ENCODE measurements around the gene RHBDF2. TPM values are rescaled to one million over a fixed set of nuclear protein-coding genes. Genes with fewer than 3 reads are reported as not detected.

RHBDF2 gene
- total and polyA plus RNA-seq, 4 donors: 2.6 to 45.0 (median 21.0) TPM

DNA sequence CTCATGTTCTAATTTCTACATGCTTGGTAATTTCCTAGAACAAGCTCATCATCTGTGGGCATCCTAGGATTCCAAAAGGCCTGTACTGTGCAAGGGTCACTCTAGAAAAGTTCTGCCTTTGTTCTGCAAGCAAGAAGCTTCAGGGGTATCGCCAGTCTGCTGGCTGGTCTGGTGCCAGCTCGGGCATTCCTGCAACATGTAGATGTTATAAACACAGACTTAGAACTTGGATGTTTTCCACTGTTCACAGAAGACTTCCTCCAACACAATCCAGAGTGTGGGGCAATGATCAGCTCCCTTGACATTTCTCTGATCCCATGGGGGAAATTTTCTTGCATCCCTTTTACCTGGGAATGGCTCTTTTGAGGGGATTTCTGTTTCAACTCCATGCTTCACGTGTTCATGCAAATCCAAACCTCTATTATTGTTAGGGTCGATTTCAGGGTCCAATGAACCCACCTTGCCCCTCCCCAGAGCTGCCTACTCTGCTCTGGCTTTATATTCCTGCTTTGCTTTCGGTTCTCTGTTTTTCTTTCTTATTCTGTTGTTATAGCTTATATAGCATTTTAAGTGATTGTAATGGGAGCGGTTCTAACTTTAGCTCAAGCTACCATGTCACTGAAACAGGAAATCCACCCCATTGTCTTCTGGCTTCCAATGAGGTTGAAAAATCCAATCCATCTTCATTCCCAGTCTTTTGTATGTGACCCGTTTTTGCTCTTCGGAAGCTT, 73.6 kb downstream of the RHBDF2 start:
- Histone ChIP-seq H3K27me3 (ENCODE audit: control insufficient read depth in 1 of 2, insufficient read depth in 2 of 2, low read length in 1 of 2) (no peaks in the 10 kb centered on the region), H3K4me1 (ENCODE audit: control insufficient read depth in 1 of 2, insufficient read depth in 2 of 2, low read length in 2 of 2) (no peaks in the 10 kb centered on the region), H3K27ac (ENCODE audit: low read depth in 1 of 2, low read length in 2 of 2) (no peak overlapping the region), H3K9me3 (ENCODE audit: control insufficient read depth, low read length) (no peaks in the 10 kb centered on the region), H3K36me3 (ENCODE audit: control insufficient read depth in 1 of 2, insufficient read depth in 2 of 2, low read length in 1 of 2) (no peaks in the 10 kb centered on the region), H3K4me3 (ENCODE audit: low read length in 2 of 2) (no peak overlapping the region)
- intact Hi-C loops (cut with DNase I): no loop called here
- ATAC-seq (ENCODE audit: low FRiP score) (no peak), DNase-seq (peak in 1 of 2 donors; percentile 66)
- 59 to 62% methylated on average over 8 of the region's 8 CpGs for WGBS, 2 donors

DNA sequence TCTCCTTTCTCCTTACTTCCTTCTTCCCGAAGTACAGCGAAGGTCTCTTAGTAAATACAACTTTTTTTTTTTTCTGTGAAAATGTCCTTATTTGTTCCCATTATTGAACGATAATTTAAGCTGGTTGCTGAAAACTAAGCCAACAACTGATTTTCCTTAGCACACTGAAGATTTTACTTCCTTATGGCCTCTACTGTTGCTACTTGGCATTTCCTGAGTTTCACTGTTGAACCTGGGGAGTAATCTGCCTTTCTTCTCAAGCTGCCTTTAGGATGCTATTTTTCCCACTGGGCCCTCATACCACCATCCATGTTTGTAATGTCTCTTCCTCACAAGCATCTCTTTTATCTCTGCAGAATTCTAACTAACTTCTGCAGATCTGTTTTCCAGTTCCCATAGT, 74.4 kb downstream of the RHBDF2 start:
- intact Hi-C loops (cut with DNase I): no loop called here
- no peak for ATAC-seq (ENCODE audit: low FRiP score)
- no peaks in the 10 kb centered on the region for H3K4me1 ChIP-seq (ENCODE audit: control insufficient read depth in 1 of 2, insufficient read depth in 2 of 2, low read length in 2 of 2)

GRCh38 chr17:76422860-76423259, 78.4 kb downstream of the RHBDF2 start:
- Histone ChIP-seq H3K36me3 (ENCODE audit: control insufficient read depth in 1 of 2, insufficient read depth in 2 of 2, low read length in 1 of 2) (no peaks in the 10 kb centered on the region), H3K4me3 (ENCODE audit: low read length in 2 of 2) (no peak overlapping the region), H3K4me1 (ENCODE audit: control insufficient read depth in 1 of 2, insufficient read depth in 2 of 2, low read length in 2 of 2) (peaks cover 0 to 2% of the 10 kb centered on the region in 2 donors), H3K27me3 (ENCODE audit: control insufficient read depth in 1 of 2, insufficient read depth in 2 of 2, low read length in 1 of 2) (no peaks in the 10 kb centered on the region), H3K27ac (ENCODE audit: low read depth in 1 of 2, low read length in 2 of 2) (no peak overlapping the region), H3K9me3 (ENCODE audit: control insufficient read depth, low read length) (no peaks in the 10 kb centered on the region)
- ATAC-seq (ENCODE audit: low FRiP score) (no peak), DNase-seq (peak in 1 of 2 donors; percentile 62)
- WGBS, 2 donors: 97% methylated on average over 6 of the region's 6 CpGs
- intact Hi-C loops (cut with DNase I): no loop called here

More for the DNA sequence above, 74.4 kb downstream of the RHBDF2 start:
- no peak overlapping the region for H3K4me3 ChIP-seq (ENCODE audit: low read length in 2 of 2)
- no peak overlapping the region for H3K27ac ChIP-seq (ENCODE audit: low read depth in 1 of 2, low read length in 2 of 2)
- no peaks in the 10 kb centered on the region for H3K36me3 ChIP-seq (ENCODE audit: control insufficient read depth in 1 of 2, insufficient read depth in 2 of 2, low read length in 1 of 2)
- no peak for DNase-seq
- WGBS, 2 donors: 94 to 95% methylated on average over 3 of the region's 3 CpGs
- H3K9me3 ChIP-seq (ENCODE audit: control insufficient read depth, low read length): no peaks in the 10 kb centered on the region
- no peaks in the 10 kb centered on the region for H3K27me3 ChIP-seq (ENCODE audit: control insufficient read depth in 1 of 2, insufficient read depth in 2 of 2, low read length in 1 of 2)

DNA sequence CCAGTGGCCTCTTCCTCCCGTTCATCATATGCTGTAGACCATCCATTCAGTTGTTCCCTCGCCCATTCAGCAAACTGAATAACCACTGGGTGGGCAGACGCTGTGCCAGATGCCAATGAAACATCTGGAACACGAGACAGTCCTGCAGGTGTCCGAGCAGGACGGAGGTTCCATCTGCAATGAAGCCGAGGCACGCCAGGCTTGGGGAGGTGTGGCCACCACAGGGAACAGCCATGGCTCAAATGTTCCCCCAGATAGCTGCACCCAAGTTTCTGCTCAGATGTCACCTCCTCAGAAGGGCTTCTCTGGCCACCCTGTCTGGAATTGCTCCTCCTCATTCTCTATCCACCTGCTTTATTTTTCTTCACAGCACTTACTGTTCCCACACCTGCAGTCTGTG, 78.8 kb downstream of the RHBDF2 start:
- Histone ChIP-seq H3K4me1 (ENCODE audit: control insufficient read depth in 1 of 2, insufficient read depth in 2 of 2, low read length in 2 of 2) (peaks cover 0 to 2% of the 10 kb centered on the region in 2 donors), H3K27ac (ENCODE audit: low read depth in 1 of 2, low read length in 2 of 2) (no peak overlapping the region), H3K9me3 (ENCODE audit: control insufficient read depth, low read length) (no peaks in the 10 kb centered on the region), H3K27me3 (ENCODE audit: control insufficient read depth in 1 of 2, insufficient read depth in 2 of 2, low read length in 1 of 2) (no peaks in the 10 kb centered on the region), H3K36me3 (ENCODE audit: control insufficient read depth in 1 of 2, insufficient read depth in 2 of 2, low read length in 1 of 2) (no peaks in the 10 kb centered on the region), H3K4me3 (ENCODE audit: low read length in 2 of 2) (no peak overlapping the region)
- 98 to 99% methylated on average over 8 of the region's 8 CpGs for WGBS, 2 donors
- no peak for ATAC-seq (ENCODE audit: low FRiP score)
- peak in 1 of 2 donors; percentile 40 for DNase-seq
- intact Hi-C loops (cut with DNase I): no loop called here

DNA sequence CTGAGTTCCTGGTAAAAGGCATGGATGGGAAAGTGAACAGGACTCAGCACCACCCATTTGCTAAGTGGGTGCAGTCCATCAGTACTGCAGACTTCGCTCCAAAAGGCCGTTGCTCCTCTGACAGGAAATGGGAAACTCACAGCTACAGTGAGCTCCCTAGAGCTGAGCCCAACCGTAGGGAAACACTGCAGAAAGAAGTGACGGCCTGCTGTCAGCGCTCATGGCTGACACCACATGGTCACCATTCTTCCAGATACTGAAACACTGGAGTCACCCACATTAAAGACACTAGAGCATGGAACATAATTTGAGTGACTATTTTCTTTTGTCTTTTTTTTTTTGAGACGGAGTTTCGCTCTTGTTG, 80.2 kb downstream of the RHBDF2 start:
- 33 to 36% methylated on average over 7 of the region's 7 CpGs for WGBS, 2 donors
- Histone ChIP-seq H3K27me3 (ENCODE audit: control insufficient read depth in 1 of 2, insufficient read depth in 2 of 2, low read length in 1 of 2) (no peaks in the 10 kb centered on the region), H3K9me3 (ENCODE audit: control insufficient read depth, low read length) (no peaks in the 10 kb centered on the region), H3K27ac (ENCODE audit: low read depth in 1 of 2, low read length in 2 of 2) (no peak overlapping the region), H3K4me3 (ENCODE audit: low read length in 2 of 2) (no peak overlapping the region), H3K36me3 (ENCODE audit: control insufficient read depth in 1 of 2, insufficient read depth in 2 of 2, low read length in 1 of 2) (no peaks in the 10 kb centered on the region), H3K4me1 (ENCODE audit: control insufficient read depth in 1 of 2, insufficient read depth in 2 of 2, low read length in 2 of 2) (peaks cover 0 to 2% of the 10 kb centered on the region in 2 donors)
- ATAC-seq (ENCODE audit: low FRiP score) (no peak), DNase-seq (peak in 1 of 2 donors; percentile 72)
- intact Hi-C loops (cut with DNase I): no loop called here

Other genes starting within 250 kb of the RHBDF2 start
- 10 to 100 TPM; 25.8 to 30.2 TPM for gene UBALD2, start 236.1 kb downstream of the RHBDF2 start, total RNA-seq
- gene UBALD2, start 236.1 kb downstream of the RHBDF2 start, polyA plus RNA-seq: 10 to 100 TPM; 23.2 to 27.7 TPM
- 1 to 10 TPM; 3.4 to 4.2 TPM for gene QRICH2, start 193.1 kb downstream of the RHBDF2 start, total RNA-seq
- 10 to 100 TPM in 1 of 2 donors, 1 to 10 TPM in 1; 1.4 to 12.8 TPM for gene QRICH2, start 193.1 kb downstream of the RHBDF2 start, polyA plus RNA-seq
- gene PRPSAP1, start 147.5 kb downstream of the RHBDF2 start, total RNA-seq: 10 to 100 TPM; 47.2 to 64.4 TPM
- gene PRPSAP1, start 147.5 kb downstream of the RHBDF2 start, polyA plus RNA-seq: 10 to 100 TPM; 29.7 to 45.2 TPM
- 10 to 100 TPM; 22.2 to 24.5 TPM for gene SPHK1, start 116.8 kb downstream of the RHBDF2 start, total RNA-seq
- gene SPHK1, start 116.8 kb downstream of the RHBDF2 start, polyA plus RNA-seq: 10 to 100 TPM in 1 of 2 donors, 1 to 10 TPM in 1; 8.6 to 13.9 TPM
- gene UBE2O, start 48.3 kb downstream of the RHBDF2 start, total RNA-seq: 10 to 100 TPM; 14.0 to 24.7 TPM
- 10 to 100 TPM in 1 of 2 donors, 1 to 10 TPM in 1; 2.5 to 11.0 TPM for gene UBE2O, start 48.3 kb downstream of the RHBDF2 start, polyA plus RNA-seq
- not detected for gene AANAT, start 33.8 kb downstream of the RHBDF2 start, total RNA-seq
- not detected for gene AANAT, start 33.8 kb downstream of the RHBDF2 start, polyA plus RNA-seq
- gene CYGB, start 36.3 kb upstream of the RHBDF2 start, total RNA-seq: 10 to 100 TPM; 22.4 to 26.6 TPM
- gene CYGB, start 36.3 kb upstream of the RHBDF2 start, polyA plus RNA-seq: 1 to 10 TPM in 1 of 2 donors, under 1 TPM in 1; 0.95 to 2.1 TPM
- 1 to 10 TPM; 1.2 to 8.6 TPM for gene PRCD, start 38.6 kb upstream of the RHBDF2 start, total RNA-seq
- not detected for gene PRCD, start 38.6 kb upstream of the RHBDF2 start, polyA plus RNA-seq
- gene ST6GALNAC2, start 84.4 kb upstream of the RHBDF2 start, total RNA-seq: 1 to 10 TPM; 2.5 to 7.6 TPM
- gene ST6GALNAC2, start 84.4 kb upstream of the RHBDF2 start, polyA plus RNA-seq: 1 to 10 TPM in 1 of 2 donors, not detected in 1; 2.0 TPM
- 1 to 10 TPM; 1.1 to 2.3 TPM for gene ST6GALNAC1, start 142.3 kb upstream of the RHBDF2 start, total RNA-seq
- gene ST6GALNAC1, start 142.3 kb upstream of the RHBDF2 start, polyA plus RNA-seq: 1 to 10 TPM; 1.6 to 9.4 TPM
- 100 to 1,000 TPM; 256 to 262 TPM for gene MXRA7, start 209.5 kb upstream of the RHBDF2 start, total RNA-seq
- 100 to 1,000 TPM; 357 to 465 TPM for gene MXRA7, start 209.5 kb upstream of the RHBDF2 start, polyA plus RNA-seq
- 10 to 100 TPM; 36.5 to 55.4 TPM for gene JMJD6, start 225.2 kb upstream of the RHBDF2 start, total RNA-seq
- 10 to 100 TPM; 29.3 to 82.5 TPM for gene JMJD6, start 225.2 kb upstream of the RHBDF2 start, polyA plus RNA-seq
- 10 to 100 TPM; 26.8 to 27.9 TPM for gene METTL23, start 225.4 kb upstream of the RHBDF2 start, total RNA-seq
- gene METTL23, start 225.4 kb upstream of the RHBDF2 start, polyA plus RNA-seq: 10 to 100 TPM; 28.5 to 37.5 TPM
- gene SRSF2, start 235.9 kb upstream of the RHBDF2 start, total RNA-seq: 100 to 1,000 TPM; 133 to 134 TPM
- 100 to 1,000 TPM in 1 of 2 donors, 10 to 100 TPM in 1; 64.4 to 152 TPM for gene SRSF2, start 235.9 kb upstream of the RHBDF2 start, polyA plus RNA-seq
- 10 to 100 TPM; 24.5 to 38.2 TPM for gene MFSD11, start 236.7 kb upstream of the RHBDF2 start, total RNA-seq
- gene MFSD11, start 236.7 kb upstream of the RHBDF2 start, polyA plus RNA-seq: 10 to 100 TPM in 1 of 2 donors, 1 to 10 TPM in 1; 6.8 to 19.9 TPM